GM06990 (cell line): ENCODE results near the gene DACH2.

Source experiments
- DNase-seq: peaks from one replicate; pipeline ENCODE4 v3.0.0-alpha.2; 2011; ENCODE audit not compliant: insufficient read length; ENCODE audit errors: extremely low read depth
- H3K27me3 ChIP-seq: replicated peaks from 2 replicates; pipeline ENCODE4 v1.6.0; 2011; ENCODE audit warnings: low read length; ENCODE audit not compliant: control insufficient read depth, insufficient read depth
- H3K36me3 ChIP-seq: 2 replicates; pipeline ENCODE4 v1.5.1; 2011; ENCODE audit warnings: low read length; ENCODE audit not compliant: control insufficient read depth, insufficient read depth
- H3K4me3 ChIP-seq: replicated peaks from 2 replicates; pipeline ENCODE4 v1.5.1; 2011; ENCODE audit warnings: low read depth, mild to moderate bottlenecking, control low read depth, low read length
- CTCF ChIP-seq: IDR thresholded peaks from 2 replicates; pipeline ENCODE4 v1.5.1; 2011; ENCODE audit warnings: low read length, control low read depth, mild to moderate bottlenecking, inconsistent platforms; ENCODE audit not compliant: insufficient read depth, poor library complexity, severe bottlenecking

The DACH2 gene

GRCh38 chrX:86421771-86422170 lies 273.5 kb downstream of the DACH2 start:
- no peak for TF ChIP-seq CTCF
- Histone ChIP-seq H3K4me3 (no peak overlapping the region), H3K36me3 (no peaks in the 10 kb centered on the region), H3K27me3 (no peaks in the 10 kb centered on the region)
- DNase-seq: no peak

GRCh38 chrX:86436116-86436515 lies 287.9 kb downstream of the DACH2 start:
- H3K4me3 ChIP-seq: no peak overlapping the region
- no peak for TF ChIP-seq CTCF
- H3K36me3 ChIP-seq: no peaks in the 10 kb centered on the region
- DNase-seq: no peak
- H3K27me3 ChIP-seq: no peaks in the 10 kb centered on the region

GRCh38 chrX:86455495-86455894 lies 307.2 kb downstream of the DACH2 start:
- H3K27me3 ChIP-seq: no peaks in the 10 kb centered on the region
- no peak for TF ChIP-seq CTCF

GRCh38 chrX:86460760-86461159 lies 312.5 kb downstream of the DACH2 start:
- Histone ChIP-seq H3K4me3 (no peak overlapping the region), H3K27me3 (no peaks in the 10 kb centered on the region), H3K36me3 (no peaks in the 10 kb centered on the region)
- TF ChIP-seq CTCF: no peak
- no peak for DNase-seq

More at GRCh38 chrX:86455495-86455894, 307.2 kb downstream of the DACH2 start:
- no peaks in the 10 kb centered on the region for H3K36me3 ChIP-seq
- H3K4me3 ChIP-seq: no peak overlapping the region
- DNase-seq: no peak

GRCh38 chrX:86504297-86504696 lies 356.0 kb downstream of the DACH2 start:
- H3K27me3 ChIP-seq: no peaks in the 10 kb centered on the region
- TF ChIP-seq CTCF: no peak
- H3K4me3 ChIP-seq: no peak overlapping the region
- no peaks in the 10 kb centered on the region for H3K36me3 ChIP-seq
- no peak for DNase-seq

- no peak for DNase-seq
- no peak for TF ChIP-seq CTCF
- no peaks in the 10 kb centered on the region for H3K27me3 ChIP-seq
These were observed 359.1 kb downstream of the DACH2 start for GRCh38 chrX:86507331-86507730.

More at GRCh38 chrX:86507331-86507730, 359.1 kb downstream of the DACH2 start:
- Histone ChIP-seq H3K36me3 (no peaks in the 10 kb centered on the region), H3K4me3 (no peak overlapping the region)
